ENCODE data around the gene OBSCN.

Gene OBSCN

DNA sequence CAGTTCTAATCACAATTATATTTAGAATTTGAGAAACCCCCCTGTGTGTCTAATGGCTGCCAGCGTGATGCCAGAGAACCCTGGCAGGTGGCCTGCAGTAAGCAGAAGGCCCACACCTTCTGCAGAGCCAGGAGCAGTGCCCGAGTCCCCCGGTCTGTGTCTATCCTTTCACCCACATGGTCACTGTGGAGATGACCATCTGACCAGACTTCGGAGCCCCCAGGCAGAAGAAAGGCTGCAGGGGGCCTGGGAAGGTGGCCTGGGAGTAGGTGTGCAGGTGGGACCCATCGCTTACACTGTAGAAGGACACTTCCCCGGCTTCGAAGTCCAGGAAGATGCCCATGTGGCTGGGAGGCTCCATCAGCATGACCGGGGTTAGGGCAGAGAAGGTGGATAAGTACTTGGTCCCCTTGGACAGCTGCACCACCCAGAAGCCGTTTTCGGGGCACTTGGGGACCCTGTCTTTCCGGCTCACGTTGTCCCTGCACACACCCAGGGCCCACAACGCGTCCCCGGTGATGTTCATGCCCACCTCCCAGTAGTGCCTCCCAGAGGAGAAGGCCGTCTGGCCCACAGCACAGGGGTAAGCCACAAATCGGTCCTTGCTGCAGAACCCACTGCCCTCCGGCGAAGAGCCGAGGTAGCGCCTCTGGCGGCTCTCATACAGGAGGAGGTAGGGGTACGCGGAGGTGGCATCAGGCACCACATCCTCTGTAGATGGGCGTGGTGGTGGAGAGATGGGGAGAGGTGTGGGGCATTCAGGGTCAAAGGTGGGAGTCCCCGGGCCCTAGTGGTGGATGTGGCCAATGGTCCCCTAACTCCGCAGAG, 200.4 kb downstream of the OBSCN start:
- in situ Hi-C loops (cut with HindIII; ENCODE audit: low sequenced_read_pairs), result no loop called here

DNA sequence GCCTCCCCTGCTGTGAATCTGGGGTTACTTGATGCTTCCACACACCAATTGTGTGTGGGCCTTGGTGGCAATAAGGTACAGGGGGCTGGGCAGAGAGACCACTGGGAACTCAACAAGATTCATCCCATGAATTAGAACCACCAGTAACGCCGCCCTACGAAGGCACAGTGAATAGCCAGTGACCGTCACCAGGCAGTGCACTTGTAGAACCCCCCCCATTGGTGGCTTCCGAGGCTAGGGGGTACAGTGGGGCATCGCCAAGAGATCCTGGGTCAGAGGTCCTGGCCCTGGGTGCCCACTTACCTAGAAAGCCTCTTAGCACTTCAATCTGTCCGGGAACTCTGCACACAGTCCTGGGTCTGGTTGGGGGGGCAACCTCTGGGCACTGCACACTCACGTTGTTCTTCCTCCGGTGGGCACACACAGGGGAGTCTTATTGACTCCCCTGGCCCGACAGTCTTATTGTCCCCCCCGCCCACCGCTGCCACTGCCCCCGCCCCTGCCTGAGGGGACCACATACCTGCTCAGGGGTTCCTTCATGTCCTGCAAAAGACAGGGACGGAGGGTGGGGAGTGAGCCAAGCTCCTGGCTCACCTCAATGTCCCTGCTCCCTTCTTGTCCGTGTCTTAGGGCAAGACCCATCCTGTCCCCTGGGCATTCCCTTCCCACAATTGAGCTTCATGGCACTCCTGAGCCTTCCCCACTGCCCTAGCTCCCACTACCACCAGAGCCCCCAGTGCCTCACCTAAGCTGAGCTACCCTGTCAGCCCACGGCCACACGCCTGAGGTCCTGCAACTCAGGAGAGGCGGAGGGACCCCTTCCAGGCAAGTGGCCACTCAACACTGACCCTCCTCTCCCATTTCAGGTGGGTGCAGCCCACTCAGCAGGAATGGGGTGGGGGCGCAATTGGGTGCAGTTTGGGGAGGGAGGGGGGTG, 201.3 kb downstream of the OBSCN start:
- in situ Hi-C loops (cut with HindIII; ENCODE audit: low sequenced_read_pairs), result no loop called here

DNA sequence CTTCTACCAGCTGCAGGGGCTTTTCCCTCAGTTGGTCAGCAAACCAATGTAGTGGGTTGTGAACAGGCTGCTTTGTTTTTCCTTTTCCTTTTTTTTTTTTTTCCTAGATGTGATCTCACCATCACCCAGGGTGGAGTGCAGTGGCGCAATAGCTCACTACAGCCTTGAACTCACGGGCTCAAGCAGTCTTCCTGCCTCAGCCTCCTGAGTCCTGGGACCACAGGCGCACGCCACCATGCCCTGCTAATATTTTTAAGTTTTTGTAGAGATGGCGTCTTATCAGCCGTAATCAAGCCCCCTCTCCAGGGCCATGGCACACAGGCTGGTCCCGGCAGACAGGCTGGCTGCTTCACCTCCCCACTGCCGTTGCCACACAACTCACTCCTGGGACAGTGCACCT, 202.2 kb downstream of the OBSCN start:
- in situ Hi-C loops (cut with HindIII; ENCODE audit: low sequenced_read_pairs), result no loop called here

DNA sequence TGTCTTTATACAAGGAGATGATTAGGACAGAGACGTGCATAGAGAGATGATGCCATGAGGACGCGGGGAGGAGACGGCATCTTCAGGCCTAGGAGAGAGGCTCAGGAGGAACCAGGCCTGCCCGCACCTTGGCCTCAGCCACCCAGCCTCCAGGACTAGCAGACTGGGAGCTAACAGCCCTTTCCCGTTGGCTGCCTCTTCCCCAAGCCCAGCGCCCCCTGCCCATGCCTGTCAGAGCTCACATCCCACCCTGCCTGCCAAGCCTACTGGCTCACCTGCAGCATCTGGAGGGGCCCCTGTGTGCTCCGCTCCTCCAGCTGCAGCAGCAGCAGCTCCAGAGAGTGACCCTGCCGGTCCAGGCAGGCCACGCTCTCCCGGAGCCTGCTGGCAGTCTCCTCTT, 202.8 kb downstream of the OBSCN start:
- in situ Hi-C loops (cut with HindIII; ENCODE audit: low sequenced_read_pairs), result no loop called here

DNA sequence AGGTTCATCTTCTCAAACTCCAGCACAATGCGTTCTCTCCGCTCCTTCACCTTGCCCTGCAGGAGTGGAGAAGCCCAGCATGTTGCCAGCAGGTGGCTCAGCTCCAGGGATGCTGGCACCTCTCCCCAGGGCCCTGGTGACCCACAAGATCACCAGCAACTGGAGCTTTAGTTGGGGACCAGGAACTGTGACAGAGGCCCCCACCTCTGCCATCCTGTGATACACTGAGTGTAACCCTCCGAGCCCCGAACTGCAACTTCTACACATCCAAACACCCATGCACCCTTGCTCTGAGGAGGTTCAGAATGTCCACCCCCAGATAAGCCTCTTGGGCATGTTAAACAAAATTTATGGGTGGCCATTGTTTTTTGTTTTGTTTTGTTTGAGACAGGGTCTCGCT, 203.3 kb downstream of the OBSCN start:
- in situ Hi-C loops (cut with HindIII; ENCODE audit: low sequenced_read_pairs), result no loop called here

DNA sequence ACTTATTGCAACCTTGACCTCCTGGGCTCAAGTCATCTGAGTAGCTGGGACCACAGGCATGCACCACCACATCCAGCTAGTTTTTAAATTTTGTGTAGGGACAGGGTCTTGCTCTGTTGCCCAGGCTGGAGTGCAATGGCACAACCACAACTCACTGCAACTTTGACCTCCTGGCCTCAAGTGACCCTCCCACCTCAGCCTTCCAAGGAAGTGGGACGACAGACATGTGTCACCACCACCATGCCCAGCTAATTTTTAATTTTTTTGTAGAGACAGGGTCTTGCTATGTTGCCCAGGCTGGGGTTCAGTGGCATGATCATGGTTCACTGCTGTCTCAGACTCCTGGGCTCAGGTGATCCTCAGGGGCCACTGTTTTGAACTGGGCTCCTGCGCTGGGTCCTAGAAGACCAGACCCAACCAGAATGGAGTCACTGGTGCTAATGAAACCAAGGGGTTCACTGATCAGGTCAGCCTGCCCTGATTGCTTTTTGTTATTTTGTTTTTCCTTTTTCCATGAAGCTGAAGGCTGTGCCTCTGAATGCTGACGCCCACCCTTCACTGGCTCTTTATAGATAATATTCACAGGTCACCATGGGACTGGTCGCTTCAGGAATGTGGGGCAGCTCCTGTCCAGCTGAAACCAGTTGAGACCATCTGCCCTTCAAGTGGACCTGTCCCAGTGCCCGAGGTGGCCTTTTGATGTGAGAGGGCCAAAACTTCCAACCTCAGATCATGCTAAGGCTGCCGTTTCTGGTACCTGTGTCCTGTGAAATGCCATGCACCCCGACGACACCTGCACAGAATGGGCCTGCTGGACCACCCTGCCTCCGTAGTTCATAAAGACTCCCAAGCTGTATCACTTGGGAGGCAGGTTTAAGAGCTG, 203.9 kb downstream of the OBSCN start:
- in situ Hi-C loops (cut with HindIII; ENCODE audit: low sequenced_read_pairs), result no loop called here

DNA sequence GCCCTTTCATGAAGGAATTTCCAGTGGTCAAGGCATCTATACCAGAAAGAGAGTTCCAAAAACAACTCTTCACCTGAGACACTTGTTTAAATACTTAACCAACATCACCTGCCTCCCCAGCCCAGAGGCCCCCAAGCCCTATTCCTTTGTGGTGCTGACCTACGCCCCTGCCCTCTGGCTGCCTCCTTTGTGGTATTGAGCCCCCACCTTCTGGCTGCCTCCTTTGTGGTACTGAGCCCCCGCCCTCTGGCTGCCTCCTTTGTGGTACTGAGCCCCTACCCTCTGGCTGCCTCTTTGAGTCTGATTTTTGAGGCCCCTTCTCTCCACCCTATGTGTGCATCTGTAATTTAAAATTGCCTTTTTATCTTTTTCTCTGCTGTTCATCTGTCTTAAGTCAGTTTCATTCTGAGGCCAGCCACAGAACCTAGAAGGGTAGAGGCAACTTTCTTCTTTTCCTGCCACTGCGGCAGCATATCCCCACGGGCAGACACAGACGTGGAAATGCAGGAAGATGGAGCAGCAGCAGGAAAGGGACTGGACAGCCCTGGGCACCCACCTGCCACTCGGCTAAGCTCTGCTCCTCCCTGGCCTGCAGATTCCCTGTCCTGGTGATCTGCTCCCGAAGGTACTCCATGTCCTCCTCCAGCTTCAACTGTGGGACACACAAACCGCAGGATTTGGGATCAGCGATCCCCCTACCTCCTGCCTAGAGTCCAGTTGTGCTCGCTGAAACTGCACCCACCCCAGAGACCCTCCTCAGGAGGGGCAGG, 205.6 kb downstream of the OBSCN start:
- in situ Hi-C loops (cut with HindIII; ENCODE audit: low sequenced_read_pairs), result no loop called here

DNA sequence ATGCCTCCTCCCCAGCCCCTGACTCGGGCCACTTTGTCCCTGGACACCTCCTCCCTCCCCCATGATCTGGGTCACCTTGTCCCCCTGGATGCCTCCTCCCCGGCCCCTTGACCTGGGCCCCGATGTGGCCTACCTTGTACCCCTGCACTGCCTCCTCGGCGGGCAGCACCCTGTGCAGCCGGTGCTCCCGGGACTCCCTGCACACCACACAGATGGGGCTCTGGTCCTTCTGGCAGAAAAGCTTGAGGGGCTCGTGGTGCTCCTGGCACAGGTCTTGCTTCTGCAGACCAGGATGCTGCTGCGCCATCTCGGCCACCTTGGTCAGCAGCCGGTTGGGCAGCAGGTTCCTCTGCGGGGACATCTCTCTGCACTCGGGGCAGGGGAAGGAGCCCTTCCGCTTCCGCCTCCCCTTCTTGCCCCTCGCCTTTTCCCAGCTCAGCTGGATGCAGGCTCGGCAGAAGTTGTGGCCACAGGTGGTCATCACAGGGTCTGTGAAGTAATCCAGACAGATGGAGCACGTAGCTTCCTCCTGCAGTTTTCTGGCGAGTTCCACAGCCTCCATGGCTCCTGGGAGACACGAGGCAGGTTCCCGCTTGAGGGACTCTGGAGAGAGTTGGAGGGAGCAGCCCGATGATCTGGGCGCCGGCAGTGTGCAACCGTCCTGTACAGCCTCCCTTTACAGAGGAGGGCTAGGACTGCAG, 206.8 kb downstream of the OBSCN start:
- in situ Hi-C loops (cut with HindIII; ENCODE audit: low sequenced_read_pairs), result no loop called here

DNA sequence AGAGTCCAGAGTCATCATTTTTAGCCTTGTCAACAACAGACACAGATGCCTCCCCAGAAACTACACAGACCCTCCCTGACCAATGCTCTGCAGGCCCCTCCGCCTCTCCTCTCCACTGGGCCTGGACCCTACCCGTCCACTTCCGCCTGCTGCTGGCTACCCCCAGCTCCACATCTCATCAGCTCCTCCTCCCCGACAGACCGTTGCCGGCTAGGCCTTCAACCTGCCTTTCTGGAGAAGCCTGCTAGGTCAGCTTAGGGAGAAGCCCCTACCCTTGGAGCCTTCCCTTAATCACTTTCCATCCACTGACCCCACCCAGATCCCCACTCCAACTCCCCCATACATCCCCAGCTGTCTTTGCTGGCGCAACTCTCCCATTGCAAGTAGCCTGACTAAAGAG, 207.4 kb downstream of the OBSCN start:
- in situ Hi-C loops (cut with HindIII; ENCODE audit: low sequenced_read_pairs), result no loop called here

DNA sequence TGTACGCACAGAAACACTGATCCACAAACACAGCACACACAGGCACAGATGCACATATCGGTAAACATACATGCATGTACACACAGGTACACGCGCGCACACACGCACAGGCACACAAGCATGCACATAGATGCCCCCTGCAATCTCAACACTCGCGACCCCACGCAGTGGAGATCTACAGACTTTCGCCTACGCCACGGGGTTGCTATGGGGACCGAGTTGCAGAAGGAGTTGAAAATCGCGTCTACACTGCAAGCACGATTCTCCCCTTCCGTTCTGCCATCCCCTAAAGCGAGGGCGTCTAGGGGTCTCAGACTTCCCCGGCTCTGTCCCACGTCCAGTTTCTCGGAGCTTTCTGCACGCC, 208.0 kb downstream of the OBSCN start:
- in situ Hi-C loops (cut with HindIII; ENCODE audit: low sequenced_read_pairs), result no loop called here

DNA sequence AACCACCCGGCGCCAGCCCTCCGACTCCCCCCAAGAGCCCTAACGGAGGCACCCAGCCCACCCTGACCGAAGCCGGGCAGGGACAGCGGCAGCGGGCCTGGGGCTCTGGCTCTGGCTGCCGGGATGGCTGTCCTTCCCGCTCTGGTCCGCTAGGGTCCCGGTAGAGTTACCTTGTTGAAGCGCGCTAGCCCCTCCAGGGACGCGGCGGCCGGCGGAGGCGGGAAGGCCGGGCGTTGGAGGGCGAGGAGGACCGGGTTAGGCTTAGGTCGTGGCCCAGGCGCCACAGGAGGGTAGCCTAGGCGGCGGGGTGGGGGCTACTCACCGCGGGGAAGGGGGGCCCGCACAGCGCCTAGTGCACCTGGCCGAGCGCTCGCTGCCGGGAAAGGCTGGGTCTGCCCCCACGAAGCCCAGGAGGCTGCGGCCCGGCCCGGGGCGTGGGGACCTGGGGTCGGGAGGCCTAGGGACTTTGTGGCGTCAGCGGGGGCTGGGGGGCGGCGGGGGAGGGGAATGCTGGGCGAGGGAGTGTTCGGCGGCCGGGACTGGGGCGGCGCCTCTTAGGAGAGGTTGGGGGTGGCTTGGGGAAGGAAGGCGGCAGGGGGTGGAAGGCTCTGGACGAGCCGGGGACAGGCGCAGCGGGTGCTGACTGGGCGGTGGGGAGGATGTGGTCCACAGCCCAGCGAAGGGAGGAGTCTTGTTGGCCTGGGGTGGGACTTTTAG, 208.5 kb downstream of the OBSCN start, which contains the start of gene TRIM17:
Gene TRIM17, minus strand, starts transcription at position 645 of the 717 bp plus-strand sequence. CDS start 1,789 bp downstream, outside the sequence.
- in situ Hi-C loops (cut with HindIII; ENCODE audit: low sequenced_read_pairs), result no loop called here

DNA sequence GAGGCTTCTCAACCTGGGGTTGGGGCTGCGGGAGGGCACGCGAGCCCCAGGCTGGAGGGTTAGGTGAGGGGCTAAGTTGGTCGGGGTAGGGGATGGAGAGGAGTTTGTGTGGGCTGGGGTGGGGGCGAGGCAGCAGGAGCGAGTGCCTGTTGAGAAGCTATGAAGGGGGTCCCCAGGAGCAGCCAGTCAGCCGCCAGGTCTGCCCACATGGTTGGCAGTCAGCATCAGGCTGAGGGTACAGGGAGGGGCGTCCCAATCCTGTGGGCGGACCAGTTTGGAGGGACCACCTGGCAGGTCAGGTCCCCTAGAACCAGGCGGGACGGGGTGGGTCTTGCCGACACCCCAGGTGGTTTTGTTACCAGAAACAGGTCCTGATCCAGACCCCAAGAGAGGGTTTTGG, 209.2 kb downstream of the OBSCN start:
- in situ Hi-C loops (cut with HindIII; ENCODE audit: low sequenced_read_pairs), result no loop called here

DNA sequence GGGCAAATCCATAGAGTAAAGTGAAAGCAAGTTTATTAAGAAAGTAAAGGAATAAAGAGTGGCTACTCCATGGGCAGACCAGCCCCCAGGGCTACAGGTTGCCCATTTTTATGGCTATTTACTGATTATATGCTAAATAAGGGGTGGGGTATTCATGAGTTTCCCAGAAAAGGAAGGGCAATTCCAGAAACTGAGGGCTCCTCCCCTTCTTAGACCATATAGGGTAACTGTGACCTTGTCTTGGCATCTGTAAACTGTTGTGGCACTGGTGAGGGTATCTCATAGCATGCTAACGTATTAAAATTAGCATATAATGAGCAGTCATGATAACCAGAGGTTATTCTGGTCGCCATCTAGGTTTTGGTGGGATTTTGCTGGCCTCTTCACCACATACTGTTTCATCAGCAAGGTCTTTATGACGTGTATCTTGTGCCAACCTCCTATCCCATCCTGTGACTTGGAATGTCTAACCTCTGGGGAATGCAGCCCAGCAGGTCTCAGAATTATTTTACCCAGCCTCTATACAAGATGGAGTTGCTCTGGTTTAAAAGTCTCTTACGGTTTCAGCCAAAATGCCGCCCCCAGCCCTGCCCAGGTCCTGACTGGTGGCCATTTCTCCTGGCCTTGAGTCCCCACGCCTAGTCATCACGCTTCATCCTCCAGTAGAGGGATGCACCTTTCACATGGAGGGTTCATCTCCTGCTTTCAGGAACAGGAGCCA, 209.8 kb downstream of the OBSCN start:
- in situ Hi-C loops (cut with HindIII; ENCODE audit: low sequenced_read_pairs), result no loop called here

DNA sequence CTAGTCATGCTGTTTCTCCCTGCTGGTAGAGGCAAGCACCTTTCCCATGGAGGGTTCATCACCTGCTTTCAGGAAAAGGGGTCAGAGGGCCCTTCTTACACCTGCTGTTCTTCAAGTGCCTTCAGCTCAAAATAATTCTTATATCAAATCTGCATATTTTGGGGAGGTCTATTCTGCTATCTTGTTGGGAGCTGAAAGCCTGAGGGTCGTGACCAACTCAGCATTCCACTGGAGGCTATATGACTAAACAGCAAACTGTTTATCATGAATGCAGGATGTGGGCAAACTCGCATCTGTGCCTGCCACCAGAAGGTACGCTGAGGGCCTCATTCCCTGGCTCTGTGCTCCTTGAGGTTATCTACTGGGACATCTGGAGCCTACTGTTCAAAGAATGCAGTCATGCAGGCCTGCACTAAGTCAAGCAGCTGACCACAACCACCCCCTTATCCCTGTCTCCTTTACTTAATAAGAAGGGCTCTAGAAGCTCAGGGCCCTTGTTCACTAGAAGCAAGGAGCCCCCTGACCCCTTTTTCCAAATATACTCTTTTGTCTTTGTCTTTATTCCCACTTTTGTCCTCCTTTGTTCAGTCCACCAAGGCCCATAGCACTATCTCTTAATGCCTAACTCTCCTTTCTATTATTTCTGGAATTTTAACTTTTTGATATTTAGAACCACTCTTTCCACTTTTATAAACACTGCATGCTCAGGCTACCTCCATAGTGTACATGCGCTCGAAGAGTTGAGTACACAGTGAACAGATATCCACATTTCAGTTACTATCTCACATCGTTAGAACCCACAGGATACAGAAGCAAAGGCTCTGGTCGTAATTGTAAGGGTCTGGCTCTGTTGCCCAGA, 213.4 kb downstream of the OBSCN start:
- in situ Hi-C loops (cut with HindIII; ENCODE audit: low sequenced_read_pairs), result no loop called here

DNA sequence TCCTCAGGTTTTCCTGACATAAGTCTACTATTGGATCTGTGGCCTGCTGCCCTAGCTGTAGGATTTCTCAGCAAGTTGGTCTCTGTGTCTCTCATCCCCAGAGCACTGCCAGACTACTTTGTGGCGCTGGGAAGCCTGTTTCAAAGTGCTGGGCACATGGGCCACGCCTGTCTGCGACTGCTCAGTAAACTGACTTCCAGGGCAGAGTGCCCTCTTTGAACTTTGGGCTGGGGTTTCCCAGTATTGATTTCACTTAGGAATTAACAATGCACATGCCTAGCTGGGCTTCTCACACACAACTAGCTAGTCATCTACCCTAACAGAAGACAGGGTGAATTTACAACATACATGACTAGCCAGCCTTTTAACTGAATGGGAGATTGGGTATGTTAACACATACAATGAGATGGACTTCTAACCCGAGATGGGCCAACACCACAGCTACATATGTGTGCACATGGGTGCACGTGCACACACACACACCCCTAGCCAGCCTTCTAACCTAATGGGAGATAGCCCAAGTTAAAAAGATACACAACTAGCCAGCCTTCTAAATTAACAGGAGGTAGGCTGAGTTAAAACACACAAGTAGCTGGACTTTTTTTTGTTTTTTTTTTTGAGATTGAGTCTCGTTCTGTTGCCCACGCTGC, 215.7 kb downstream of the OBSCN start:
- in situ Hi-C loops (cut with HindIII; ENCODE audit: low sequenced_read_pairs), result no loop called here

DNA sequence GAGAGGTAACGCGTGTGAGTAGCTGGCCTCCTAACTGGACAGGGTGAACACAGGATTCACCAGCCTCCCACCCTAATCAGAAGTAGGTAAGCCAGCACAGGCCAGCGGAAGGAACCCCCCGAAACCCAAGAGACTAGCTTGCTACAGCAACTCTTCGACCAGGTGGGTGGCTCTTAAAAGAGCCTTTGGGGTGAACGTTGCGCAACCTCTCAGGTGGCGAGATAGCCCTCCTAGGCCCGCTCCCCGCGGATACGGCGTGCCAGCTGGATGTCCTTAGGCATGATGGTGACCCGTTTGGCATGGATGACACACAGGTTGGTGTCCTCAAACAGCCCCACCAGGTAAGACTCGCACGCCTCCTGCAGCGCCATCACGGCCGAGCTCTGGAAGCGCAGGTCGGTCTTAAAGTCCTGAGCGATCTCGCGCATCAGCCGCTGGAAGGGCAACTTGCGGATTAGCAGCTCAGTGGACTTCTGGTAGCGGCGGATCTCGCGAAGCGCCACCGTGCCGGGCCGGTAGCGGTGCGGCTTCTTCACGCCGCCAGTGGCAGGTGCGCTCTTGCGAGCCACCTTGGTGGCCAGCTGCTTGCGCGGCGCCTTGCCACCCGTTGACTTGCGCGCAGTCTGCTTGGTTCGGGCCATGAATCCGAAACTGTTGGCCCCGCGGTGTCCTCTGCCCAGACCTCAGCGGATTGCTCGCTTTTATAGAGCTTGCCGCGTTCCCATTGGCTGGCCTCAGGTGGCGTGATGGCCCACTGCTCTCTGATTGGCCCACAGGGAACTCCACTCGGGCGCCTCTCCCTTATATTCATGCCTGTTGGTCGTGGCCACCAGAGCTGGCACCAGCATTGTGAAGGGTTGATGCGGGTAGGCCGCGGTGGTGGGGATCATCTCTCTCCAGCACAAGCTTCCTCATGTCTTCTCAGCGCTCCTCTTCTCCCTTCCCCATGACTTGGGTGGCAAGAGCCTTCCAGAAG, 217.1 kb downstream of the OBSCN start:
- in situ Hi-C loops (cut with HindIII; ENCODE audit: low sequenced_read_pairs), result no loop called here

Measured in DLD1 (cell line).